ENCODE measurements around the gene MTCL1. TPM values are rescaled to one million over a fixed set of nuclear protein-coding genes. Genes with fewer than 3 reads are reported as not detected.

The MTCL1 gene
- total and polyA plus RNA-seq, 4 donors, result 1.3 to 12.4 (median 3.7) TPM

- Histone ChIP-seq H3K9ac (ENCODE audit: insufficient read depth in 1 of 2, low read length in 2 of 2) (no peak overlapping the region), H3K27ac (ENCODE audit: low read depth in 1 of 2, low read length in 1 of 2) (no peak overlapping the region), H3K4me3 (no peak overlapping the region), H3K27me3 (ENCODE audit: control insufficient read depth in 3 of 3, insufficient read depth in 3 of 3, low read length in 2 of 3) (no peaks in the 10 kb centered on the region), H3K9me3 (ENCODE audit: control insufficient read depth in 4 of 4, insufficient read depth in 3 of 4, low read length in 3 of 4) (no peaks in the 10 kb centered on the region), H3K36me3 (ENCODE audit: control insufficient read depth in 4 of 4, insufficient read depth in 4 of 4, low read length in 4 of 4) (no peaks in the 10 kb centered on the region), H3K4me1 (ENCODE audit: control insufficient read depth in 5 of 5, insufficient read depth in 5 of 5, low read length in 5 of 5) (peaks cover 0 to 5% (median 0%) of the 10 kb centered on the region in 5 donors)
- 73 to 80% methylated on average over 1 of the region's 1 CpG for WGBS, 2 donors
- DNase-seq (no peak), ATAC-seq (ENCODE audit: insufficient read depth, low FRiP score) (no peak)
- no peak for TF ChIP-seq CTCF (IDR thresholded peaks at IDR 0.05; ENCODE audit: control extremely low read depth, extremely low read depth)
Observed at GRCh38 chr18:8770657-8771056, 65.3 kb downstream of the MTCL1 start.

- no peak for TF ChIP-seq CTCF (IDR thresholded peaks at IDR 0.05; ENCODE audit: control extremely low read depth, extremely low read depth)
- H3K4me3 ChIP-seq, result no peak overlapping the region
- no peaks in the 10 kb centered on the region for H3K9me3 ChIP-seq (ENCODE audit: control insufficient read depth in 4 of 4, insufficient read depth in 3 of 4, low read length in 3 of 4)
- no peaks in the 10 kb centered on the region for H3K27me3 ChIP-seq (ENCODE audit: control insufficient read depth in 3 of 3, insufficient read depth in 3 of 3, low read length in 2 of 3)
- H3K27ac ChIP-seq (ENCODE audit: low read depth in 1 of 2, low read length in 1 of 2), result no peak overlapping the region
- H3K4me1 ChIP-seq (ENCODE audit: control insufficient read depth in 5 of 5, insufficient read depth in 5 of 5, low read length in 5 of 5), result peaks cover 0 to 2% (median 0%) of the 10 kb centered on the region in 5 donors
- H3K9ac ChIP-seq (ENCODE audit: insufficient read depth in 1 of 2, low read length in 2 of 2), result no peak overlapping the region
- no peak for ATAC-seq (ENCODE audit: insufficient read depth, low FRiP score)
- WGBS, 2 donors, result 73 to 77% methylated on average over 8 of the region's 8 CpGs
- no peak for DNase-seq
- no peaks in the 10 kb centered on the region for H3K36me3 ChIP-seq (ENCODE audit: control insufficient read depth in 4 of 4, insufficient read depth in 4 of 4, low read length in 4 of 4)
Observed at GRCh38 chr18:8771930-8772329, 66.6 kb downstream of the MTCL1 start.

DNA sequence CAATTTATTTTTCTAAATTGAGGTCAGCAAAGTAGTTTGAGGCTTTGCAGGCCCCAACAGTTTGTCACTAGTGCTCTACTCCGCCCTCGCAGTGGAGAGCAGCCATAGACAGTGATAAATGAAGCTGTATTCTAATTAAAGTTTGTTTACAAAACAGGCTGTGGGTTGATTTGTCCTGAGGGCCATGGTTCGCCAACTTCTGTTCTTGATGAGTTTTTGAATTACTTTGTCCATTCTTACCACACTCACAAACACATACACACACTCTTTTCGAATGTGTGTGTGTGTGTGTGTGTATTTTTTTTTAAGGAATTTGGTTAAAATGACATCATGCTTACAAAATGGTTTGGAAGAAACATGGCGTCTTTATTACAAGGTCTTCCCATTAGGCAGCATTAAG lies 68.6 kb downstream of the MTCL1 start:
- Histone ChIP-seq H3K27me3 (ENCODE audit: control insufficient read depth in 3 of 3, insufficient read depth in 3 of 3, low read length in 2 of 3) (no peaks in the 10 kb centered on the region), H3K36me3 (ENCODE audit: control insufficient read depth in 4 of 4, insufficient read depth in 4 of 4, low read length in 4 of 4) (no peaks in the 10 kb centered on the region), H3K4me1 (ENCODE audit: control insufficient read depth in 5 of 5, insufficient read depth in 5 of 5, low read length in 5 of 5) (peaks cover 0 to 4% (median 0%) of the 10 kb centered on the region in 5 donors), H3K4me3 (no peak overlapping the region), H3K9ac (ENCODE audit: insufficient read depth in 1 of 2, low read length in 2 of 2) (no peak overlapping the region), H3K9me3 (ENCODE audit: control insufficient read depth in 4 of 4, insufficient read depth in 3 of 4, low read length in 3 of 4) (no peaks in the 10 kb centered on the region), H3K27ac (ENCODE audit: low read depth in 1 of 2, low read length in 1 of 2) (no peak overlapping the region)
- TF ChIP-seq CTCF (IDR thresholded peaks at IDR 0.05; ENCODE audit: control extremely low read depth, extremely low read depth), result no peak
- DNase-seq (no peak), ATAC-seq (ENCODE audit: insufficient read depth, low FRiP score) (no peak)
- WGBS, 2 donors, result 80 to 89% methylated on average over 5 of the region's 5 CpGs

Data from lung (tissue), 12 donors.